ENCODE results near the gene SLC10A7. TPM values are rescaled to one million over a fixed set of nuclear protein-coding genes. Genes with fewer than 3 reads are reported as not detected.
A peak's percentile ranks its signal among the peaks of the same experiment; 100 is the strongest.

Gene SLC10A7
- polyA plus RNA-seq, 1 donor = 8.5 TPM

DNA sequence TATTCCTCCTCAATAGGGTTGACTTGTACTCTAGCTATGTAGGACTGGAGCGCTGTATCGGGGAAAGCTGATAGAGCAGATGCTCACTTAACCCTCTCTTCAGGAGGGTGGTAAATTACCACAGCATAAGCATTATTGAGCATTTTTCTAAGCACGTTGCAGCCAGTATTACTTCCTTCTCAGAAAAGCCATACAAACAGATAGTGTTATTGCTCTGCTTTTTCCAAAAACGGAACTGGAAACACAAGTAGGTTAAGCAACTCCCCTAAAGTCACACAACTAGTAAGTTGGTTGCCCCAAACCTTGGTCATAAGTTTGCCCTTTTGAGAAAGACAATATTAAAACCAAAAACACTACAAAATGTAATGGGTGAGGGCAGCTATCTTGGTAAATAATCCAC is 233.5 kb downstream of the SLC10A7 start:
- Histone ChIP-seq H3K27ac (ENCODE audit: low read length) (no peak overlapping the region), H3K36me3 (ENCODE audit: control insufficient read depth, insufficient read depth, low read length) (peaks cover 7% of the 10 kb centered on the region), H3K27me3 (ENCODE audit: control insufficient read depth, insufficient read depth, low read length) (no peaks in the 10 kb centered on the region), H3K4me3 (ENCODE audit: low read length) (no peak overlapping the region), H3K9me3 (ENCODE audit: control insufficient read depth, low read depth, low read length) (no peaks in the 10 kb centered on the region), H3K4me1 (ENCODE audit: control insufficient read depth, insufficient read depth, low read length) (no peaks in the 10 kb centered on the region)
- DNase-seq = no peak
- 50% methylated on average over 2 of the region's 4 CpGs for WGBS (ENCODE audit: insufficient coverage, low lambda C conversion rate)

DNA sequence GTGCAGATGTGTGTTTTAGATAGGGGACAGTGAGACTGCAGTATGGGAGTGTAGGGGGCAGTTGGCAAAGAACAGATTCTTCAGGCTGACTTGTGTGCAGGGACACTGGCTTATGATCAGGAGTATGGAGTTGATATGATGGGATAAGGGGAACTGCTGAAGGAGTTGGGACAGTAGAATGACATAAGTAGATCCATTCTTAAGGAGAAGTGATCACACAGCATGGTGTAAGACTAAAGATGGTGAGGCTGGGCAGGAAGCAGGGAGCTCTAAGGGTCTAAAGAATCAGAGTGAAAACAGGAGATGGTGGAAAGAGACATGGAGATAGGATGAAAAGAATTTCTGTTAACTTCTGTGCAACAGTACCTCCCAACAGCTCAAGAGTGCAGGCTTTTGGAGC is 236.7 kb downstream of the SLC10A7 start:
- H3K4me1 ChIP-seq (ENCODE audit: control insufficient read depth, insufficient read depth, low read length) = no peaks in the 10 kb centered on the region
- peaks cover 7% of the 10 kb centered on the region for H3K36me3 ChIP-seq (ENCODE audit: control insufficient read depth, insufficient read depth, low read length)
- H3K9me3 ChIP-seq (ENCODE audit: control insufficient read depth, low read depth, low read length) = no peaks in the 10 kb centered on the region
- H3K4me3 ChIP-seq (ENCODE audit: low read length) = no peak overlapping the region
- no peaks in the 10 kb centered on the region for H3K27me3 ChIP-seq (ENCODE audit: control insufficient read depth, insufficient read depth, low read length)
- DNase-seq = no peak
- no peak overlapping the region for H3K27ac ChIP-seq (ENCODE audit: low read length)

DNA sequence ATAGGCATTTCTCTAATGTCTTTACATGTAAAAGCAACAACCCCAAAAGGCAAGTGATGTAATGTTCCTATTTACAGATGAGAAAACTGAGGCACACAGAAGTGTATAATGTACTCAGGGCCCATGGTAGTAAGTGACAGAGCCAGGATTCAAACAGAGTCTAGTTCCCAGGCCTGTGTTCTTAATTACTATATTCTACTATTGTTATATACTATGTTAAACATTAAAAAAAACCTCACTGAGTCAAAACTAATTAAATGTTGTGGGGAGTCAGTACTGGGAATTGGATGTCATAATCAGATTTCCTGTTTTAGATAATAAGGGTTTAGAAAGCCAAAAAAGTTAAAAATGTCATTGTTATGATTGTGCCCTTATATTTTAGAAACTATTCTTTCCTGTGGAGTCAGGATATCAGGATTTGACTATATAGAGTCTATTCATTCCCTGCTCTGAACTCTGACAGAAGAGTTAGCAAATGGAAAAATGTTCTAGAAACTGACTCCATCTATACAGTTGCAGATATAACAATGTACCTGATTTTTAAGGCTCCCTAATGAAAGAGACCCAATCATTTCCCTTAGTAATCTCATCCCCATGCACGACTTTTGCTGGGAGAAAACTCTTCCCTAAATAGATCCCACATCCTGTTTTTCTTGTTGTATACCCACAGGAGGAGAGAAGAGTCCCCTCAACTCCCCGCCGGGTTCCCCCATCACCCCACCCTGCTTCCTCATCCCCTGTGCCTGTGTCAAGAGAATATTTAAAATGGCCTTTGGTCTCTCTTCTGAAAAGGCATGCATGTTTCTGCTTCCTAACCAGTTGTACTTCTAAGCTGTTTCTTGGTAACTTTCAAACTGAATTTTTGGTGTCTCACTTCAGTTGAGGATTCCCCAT is 237.7 kb downstream of the SLC10A7 start:
- no peak overlapping the region for H3K27ac ChIP-seq (ENCODE audit: low read length)
- H3K36me3 ChIP-seq (ENCODE audit: control insufficient read depth, insufficient read depth, low read length) = peaks cover 7% of the 10 kb centered on the region
- no peaks in the 10 kb centered on the region for H3K9me3 ChIP-seq (ENCODE audit: control insufficient read depth, low read depth, low read length)
- WGBS (ENCODE audit: insufficient coverage, low lambda C conversion rate) = no CpG with 5 or more reads among the region's 3 CpGs
- no peak overlapping the region for H3K4me3 ChIP-seq (ENCODE audit: low read length)
- no peak for DNase-seq
- no peaks in the 10 kb centered on the region for H3K4me1 ChIP-seq (ENCODE audit: control insufficient read depth, insufficient read depth, low read length)
- no peaks in the 10 kb centered on the region for H3K27me3 ChIP-seq (ENCODE audit: control insufficient read depth, insufficient read depth, low read length)

DNA sequence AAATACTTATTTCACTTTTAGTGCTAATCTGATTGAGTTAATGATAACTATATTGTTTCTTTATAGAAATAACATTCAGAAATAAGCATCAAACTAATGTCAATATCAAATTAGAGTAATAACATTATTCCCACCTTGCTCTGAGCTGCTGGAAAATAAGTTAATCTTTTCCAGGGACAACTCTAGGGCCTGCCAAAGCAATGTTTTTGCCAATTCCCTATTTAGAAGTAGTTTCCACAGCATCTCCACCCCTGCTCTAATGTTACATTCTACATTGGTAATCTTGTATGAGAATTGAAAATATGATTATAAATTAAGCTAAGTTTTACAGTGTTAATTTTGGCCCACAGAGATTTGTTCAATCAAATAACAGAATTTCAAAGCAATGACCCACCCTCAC is 239.1 kb downstream of the SLC10A7 start:
- no peaks in the 10 kb centered on the region for H3K9me3 ChIP-seq (ENCODE audit: control insufficient read depth, low read depth, low read length)
- DNase-seq = no peak
- H3K4me1 ChIP-seq (ENCODE audit: control insufficient read depth, insufficient read depth, low read length) = no peaks in the 10 kb centered on the region
- no peaks in the 10 kb centered on the region for H3K27me3 ChIP-seq (ENCODE audit: control insufficient read depth, insufficient read depth, low read length)
- H3K27ac ChIP-seq (ENCODE audit: low read length) = no peak overlapping the region
- H3K36me3 ChIP-seq (ENCODE audit: control insufficient read depth, insufficient read depth, low read length) = peaks cover 7% of the 10 kb centered on the region
- H3K4me3 ChIP-seq (ENCODE audit: low read length) = no peak overlapping the region

DNA sequence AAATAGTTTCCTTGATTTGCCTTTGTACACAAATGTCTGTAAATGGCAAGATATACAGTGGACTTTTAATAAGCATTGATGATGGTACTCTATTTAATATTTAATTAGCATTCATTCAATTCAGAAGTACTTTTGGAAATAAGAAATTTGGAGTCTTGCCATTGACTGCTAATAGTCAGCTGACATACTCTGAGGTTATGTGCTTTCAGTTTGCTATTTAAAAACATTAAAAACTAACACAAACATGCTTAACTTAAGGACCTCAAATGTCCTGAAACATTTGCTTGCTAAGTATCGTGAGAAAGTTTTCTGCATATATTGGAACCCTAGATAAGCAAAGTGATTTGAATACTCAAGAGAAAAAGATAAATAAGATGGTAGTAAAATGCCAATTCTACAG is 242.8 kb downstream of the SLC10A7 start:
- no CpG with 5 or more reads among the region's 1 CpG for WGBS (ENCODE audit: insufficient coverage, low lambda C conversion rate)
- Histone ChIP-seq H3K27me3 (ENCODE audit: control insufficient read depth, insufficient read depth, low read length) (no peaks in the 10 kb centered on the region), H3K9me3 (ENCODE audit: control insufficient read depth, low read depth, low read length) (no peaks in the 10 kb centered on the region), H3K27ac (ENCODE audit: low read length) (no peak overlapping the region), H3K36me3 (ENCODE audit: control insufficient read depth, insufficient read depth, low read length) (no peaks in the 10 kb centered on the region), H3K4me1 (ENCODE audit: control insufficient read depth, insufficient read depth, low read length) (peaks cover 3% of the 10 kb centered on the region), H3K4me3 (ENCODE audit: low read length) (no peak overlapping the region)
- DNase-seq = no peak

DNA sequence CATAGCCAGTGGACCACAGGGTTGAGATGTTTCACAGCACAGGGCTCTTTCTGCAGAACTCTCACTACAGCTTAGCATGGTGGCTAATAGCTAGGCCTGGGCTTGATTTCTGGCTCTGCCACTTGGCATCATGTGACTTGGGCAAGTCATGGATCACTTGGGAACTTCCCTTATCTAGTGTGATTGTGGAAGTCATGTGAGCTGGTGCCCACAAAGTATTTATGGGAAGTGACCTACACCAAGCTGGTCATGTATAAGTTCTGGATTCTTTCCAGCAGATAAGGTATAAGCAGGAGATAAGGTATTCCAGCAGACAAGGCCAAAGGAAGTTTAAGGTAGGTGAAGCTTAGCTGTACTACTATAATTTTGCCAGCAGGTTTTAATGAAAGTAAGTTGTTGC is 246.4 kb downstream of the SLC10A7 start:
- no peaks in the 10 kb centered on the region for H3K27me3 ChIP-seq (ENCODE audit: control insufficient read depth, insufficient read depth, low read length)
- H3K27ac ChIP-seq (ENCODE audit: low read length) = peak overlapping the region; percentile 11
- H3K9me3 ChIP-seq (ENCODE audit: control insufficient read depth, low read depth, low read length) = no peaks in the 10 kb centered on the region
- H3K4me1 ChIP-seq (ENCODE audit: control insufficient read depth, insufficient read depth, low read length) = peaks cover 3% of the 10 kb centered on the region
- no peaks in the 10 kb centered on the region for H3K36me3 ChIP-seq (ENCODE audit: control insufficient read depth, insufficient read depth, low read length)
- H3K4me3 ChIP-seq (ENCODE audit: low read length) = no peak overlapping the region
- peak; percentile 49 to 65 for DNase-seq

DNA sequence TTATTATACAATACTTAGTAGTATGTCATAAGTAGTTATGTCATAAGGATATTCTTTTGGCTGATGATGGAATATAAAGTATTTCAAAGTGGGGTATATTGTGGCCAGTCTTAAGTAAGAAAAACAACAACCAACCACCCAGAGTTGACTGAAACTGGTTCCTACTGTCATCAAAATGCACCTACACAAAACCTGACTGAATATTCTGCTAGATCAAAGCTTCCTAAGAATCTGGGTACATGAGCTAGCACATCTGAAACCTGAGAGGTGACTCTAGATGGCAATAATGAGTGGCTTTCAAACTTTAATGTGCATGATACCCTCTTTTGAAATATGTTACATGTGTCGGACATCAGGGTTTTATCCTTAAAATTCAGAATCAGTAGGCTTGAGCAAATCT is 247.0 kb downstream of the SLC10A7 start:
- WGBS (ENCODE audit: insufficient coverage, low lambda C conversion rate) = no CpG with 5 or more reads among the region's 1 CpG

DNA sequence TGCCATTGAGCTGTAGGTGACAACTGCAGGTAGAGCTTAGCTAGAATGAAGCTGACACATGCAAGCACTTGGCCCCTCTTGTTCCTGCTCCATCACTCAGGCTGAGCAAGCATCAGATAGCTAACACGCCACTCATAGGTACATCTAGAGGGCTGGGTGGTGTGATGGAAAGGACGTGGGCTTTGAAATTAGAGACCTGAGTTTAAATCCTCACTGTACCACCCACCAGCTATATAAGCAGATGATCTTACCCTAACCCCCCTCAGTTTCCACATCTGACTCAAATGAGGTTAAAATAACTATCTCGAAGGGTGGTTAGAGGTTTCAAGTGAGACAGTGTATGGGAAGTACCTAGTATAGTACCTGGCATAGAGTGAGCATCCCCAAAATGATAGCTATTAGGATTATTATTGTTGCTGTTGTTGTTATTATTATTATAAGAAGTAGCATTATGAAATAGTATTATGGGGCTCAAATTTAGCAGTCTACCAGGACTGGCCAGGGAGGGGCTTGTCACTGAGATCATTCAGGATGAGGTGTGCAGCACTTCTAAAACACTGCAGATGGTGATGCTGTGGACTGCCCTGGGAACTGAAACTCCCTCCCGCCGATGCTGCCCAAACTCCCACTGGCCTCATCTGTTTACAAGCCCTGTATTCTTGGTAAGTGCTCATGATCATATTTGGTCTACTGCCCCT is 248.4 kb downstream of the SLC10A7 start:
- no peaks in the 10 kb centered on the region for H3K27me3 ChIP-seq (ENCODE audit: control insufficient read depth, insufficient read depth, low read length)
- DNase-seq = no peak
- H3K9me3 ChIP-seq (ENCODE audit: control insufficient read depth, low read depth, low read length) = no peaks in the 10 kb centered on the region
- WGBS (ENCODE audit: insufficient coverage, low lambda C conversion rate) = 100% methylated on average over 1 of the region's 5 CpGs
- H3K27ac ChIP-seq (ENCODE audit: low read length) = no peak overlapping the region
- H3K36me3 ChIP-seq (ENCODE audit: control insufficient read depth, insufficient read depth, low read length) = no peaks in the 10 kb centered on the region
- H3K4me3 ChIP-seq (ENCODE audit: low read length) = no peak overlapping the region
- peaks cover 3% of the 10 kb centered on the region for H3K4me1 ChIP-seq (ENCODE audit: control insufficient read depth, insufficient read depth, low read length)

More for the DNA sequence above, 247.0 kb downstream of the SLC10A7 start:
- Histone ChIP-seq H3K27me3 (ENCODE audit: control insufficient read depth, insufficient read depth, low read length) (no peaks in the 10 kb centered on the region), H3K27ac (ENCODE audit: low read length) (no peak overlapping the region), H3K9me3 (ENCODE audit: control insufficient read depth, low read depth, low read length) (no peaks in the 10 kb centered on the region), H3K36me3 (ENCODE audit: control insufficient read depth, insufficient read depth, low read length) (no peaks in the 10 kb centered on the region), H3K4me1 (ENCODE audit: control insufficient read depth, insufficient read depth, low read length) (peaks cover 3% of the 10 kb centered on the region), H3K4me3 (ENCODE audit: low read length) (no peak overlapping the region)
- DNase-seq = no peak

DNA sequence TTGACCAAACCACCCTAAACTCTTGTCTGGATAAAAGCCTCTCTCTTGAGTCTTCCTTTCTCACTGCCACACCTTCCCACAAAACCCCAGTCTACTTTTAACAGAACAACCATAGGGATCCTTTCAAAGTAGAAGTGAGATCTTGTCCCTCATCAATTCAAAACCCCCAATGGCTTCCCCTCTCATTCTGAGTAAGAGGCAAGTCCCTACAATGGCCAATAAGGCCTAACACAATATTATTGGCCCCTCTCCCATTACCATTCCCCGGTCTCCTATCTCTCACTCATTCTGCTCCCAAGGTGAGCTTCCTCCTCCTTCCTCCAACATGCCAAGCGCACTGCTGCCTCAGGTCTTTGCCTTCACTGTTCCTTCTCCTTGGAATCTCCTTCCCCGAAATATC is 250.3 kb downstream of the SLC10A7 start:
- DNase-seq = no peak
- H3K27me3 ChIP-seq (ENCODE audit: control insufficient read depth, insufficient read depth, low read length) = no peaks in the 10 kb centered on the region
- WGBS (ENCODE audit: insufficient coverage, low lambda C conversion rate) = 94% methylated on average over 3 of the region's 3 CpGs
- peaks cover 3% of the 10 kb centered on the region for H3K4me1 ChIP-seq (ENCODE audit: control insufficient read depth, insufficient read depth, low read length)
- no peak overlapping the region for H3K4me3 ChIP-seq (ENCODE audit: low read length)
- H3K36me3 ChIP-seq (ENCODE audit: control insufficient read depth, insufficient read depth, low read length) = no peaks in the 10 kb centered on the region
- H3K9me3 ChIP-seq (ENCODE audit: control insufficient read depth, low read depth, low read length) = no peaks in the 10 kb centered on the region
- H3K27ac ChIP-seq (ENCODE audit: low read length) = no peak overlapping the region

DNA sequence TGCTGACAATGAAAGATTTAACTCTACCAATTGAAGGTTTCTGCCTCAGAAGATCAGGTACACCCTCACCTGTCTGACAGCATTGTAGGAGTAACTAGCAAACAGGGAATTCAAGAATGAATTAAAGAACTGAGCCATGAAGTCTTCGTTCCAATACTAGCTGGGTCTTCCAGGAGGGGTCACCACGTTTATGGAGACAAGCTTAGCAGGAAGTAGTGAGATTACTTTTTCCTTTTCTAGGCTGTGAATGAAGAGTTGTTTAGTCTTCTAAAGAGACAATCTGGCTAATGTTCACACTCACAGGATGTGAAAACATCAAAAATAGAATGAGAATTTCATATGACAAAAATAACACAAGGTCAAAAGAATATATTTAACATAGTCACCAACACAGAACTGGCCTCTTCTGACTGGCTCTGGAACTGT is 252.5 kb downstream of the SLC10A7 start:
- Histone ChIP-seq H3K9me3 (ENCODE audit: control insufficient read depth, low read depth, low read length) (no peaks in the 10 kb centered on the region), H3K4me1 (ENCODE audit: control insufficient read depth, insufficient read depth, low read length) (no peaks in the 10 kb centered on the region), H3K27me3 (ENCODE audit: control insufficient read depth, insufficient read depth, low read length) (no peaks in the 10 kb centered on the region), H3K36me3 (ENCODE audit: control insufficient read depth, insufficient read depth, low read length) (no peaks in the 10 kb centered on the region), H3K27ac (ENCODE audit: low read length) (no peak overlapping the region), H3K4me3 (ENCODE audit: low read length) (no peak overlapping the region)
- no peak for DNase-seq
- WGBS (ENCODE audit: insufficient coverage, low lambda C conversion rate) = 40% methylated on average over 1 of the region's 2 CpGs

DNA sequence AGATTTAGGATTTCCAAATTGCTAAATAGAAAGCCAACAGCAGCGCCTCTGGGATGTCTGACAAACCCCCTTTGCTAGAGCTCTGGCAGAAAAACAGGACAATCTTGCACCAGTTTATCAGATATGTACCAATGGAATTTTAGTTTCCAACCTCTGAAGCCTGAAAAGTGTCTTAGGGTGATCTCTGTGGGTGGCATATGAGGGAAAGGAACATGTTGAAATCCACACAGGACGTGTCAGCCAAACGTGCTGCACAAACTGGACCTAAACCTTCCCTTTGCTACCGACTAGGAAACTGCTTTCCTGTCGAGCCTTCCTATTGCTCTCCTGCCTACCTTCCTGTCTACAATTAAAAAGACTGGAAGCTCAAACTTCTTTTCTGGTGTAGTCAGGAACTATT is 253.9 kb downstream of the SLC10A7 start:
- H3K4me3 ChIP-seq (ENCODE audit: low read length) = no peak overlapping the region
- no peaks in the 10 kb centered on the region for H3K9me3 ChIP-seq (ENCODE audit: control insufficient read depth, low read depth, low read length)
- H3K27me3 ChIP-seq (ENCODE audit: control insufficient read depth, insufficient read depth, low read length) = no peaks in the 10 kb centered on the region
- no peak for DNase-seq
- H3K27ac ChIP-seq (ENCODE audit: low read length) = no peak overlapping the region
- no peaks in the 10 kb centered on the region for H3K4me1 ChIP-seq (ENCODE audit: control insufficient read depth, insufficient read depth, low read length)
- WGBS (ENCODE audit: insufficient coverage, low lambda C conversion rate) = no CpG with 5 or more reads among the region's 5 CpGs
- no peaks in the 10 kb centered on the region for H3K36me3 ChIP-seq (ENCODE audit: control insufficient read depth, insufficient read depth, low read length)
